Mucosa of stomach (tissue), 1 donor: ENCODE data around the gene TBX3.

Experiments
- H3K27me3 ChIP-seq: one replicate; pipeline ENCODE4 v1.7.0; 2013; ENCODE audit warnings: mild to moderate bottlenecking, low read length; ENCODE audit not compliant: control insufficient read depth, insufficient read depth
- H3K36me3 ChIP-seq: one replicate; pipeline ENCODE4 v1.7.0; 2013; ENCODE audit warnings: low read length; ENCODE audit not compliant: control insufficient read depth, insufficient read depth
- H3K4me1 ChIP-seq: one replicate; pipeline ENCODE4 v1.7.0; 2013; ENCODE audit warnings: mild to moderate bottlenecking, low read length; ENCODE audit not compliant: control insufficient read depth, insufficient read depth
- H3K4me3 ChIP-seq: one replicate; pipeline ENCODE4 v1.7.0; 2013; ENCODE audit warnings: low read length
- H3K9ac ChIP-seq: one replicate; pipeline ENCODE4 v1.7.0; 2013; ENCODE audit warnings: mild to moderate bottlenecking, low read length, moderate library complexity
- H3K9me3 ChIP-seq: one replicate; pipeline ENCODE4 v1.7.0; 2013; ENCODE audit warnings: mild to moderate bottlenecking, low read length, moderate library complexity; ENCODE audit not compliant: control insufficient read depth
- donor health status: Pancreatic carcinoma.

TBX3 gene

GRCh38 chr12:114703060-114703493, 19.1 kb upstream of the TBX3 start:
- Histone ChIP-seq H3K36me3 (no peaks in the 10 kb centered on the region), H3K9me3 (no peaks in the 10 kb centered on the region), H3K27me3 (peaks cover 59% of the 10 kb centered on the region), H3K4me3 (no peak overlapping the region), H3K4me1 (no peaks in the 10 kb centered on the region), H3K9ac (no peak overlapping the region)

GRCh38 chr12:114702462-114702861, 18.5 kb upstream of the TBX3 start:
- no peaks in the 10 kb centered on the region for H3K9me3 ChIP-seq
- H3K4me3 ChIP-seq = no peak overlapping the region
- peaks cover 65% of the 10 kb centered on the region for H3K27me3 ChIP-seq
- no peaks in the 10 kb centered on the region for H3K4me1 ChIP-seq
- no peaks in the 10 kb centered on the region for H3K36me3 ChIP-seq
- H3K9ac ChIP-seq = no peak overlapping the region

DNA sequence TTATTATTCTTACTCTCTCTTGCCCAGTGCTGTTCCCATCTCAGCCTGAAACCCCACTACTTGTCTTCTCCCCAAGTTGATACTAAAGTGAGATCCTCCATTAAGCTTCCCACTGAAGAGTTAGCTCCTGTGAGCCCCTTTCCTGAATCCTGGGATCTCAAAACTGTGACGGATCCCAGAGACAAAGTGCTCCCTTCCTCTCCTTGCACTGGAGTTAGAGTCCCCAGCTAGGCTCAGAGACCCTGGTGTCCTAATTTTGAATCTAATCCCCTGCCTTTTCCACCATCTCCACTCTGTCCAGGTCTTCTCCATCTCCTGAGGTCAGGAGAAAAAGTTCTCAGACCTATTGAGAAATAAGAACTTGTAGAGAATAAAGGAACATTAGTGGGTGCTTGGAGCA, 17.6 kb upstream of the TBX3 start:
- Histone ChIP-seq H3K4me3 (no peak overlapping the region), H3K9ac (no peak overlapping the region), H3K4me1 (no peaks in the 10 kb centered on the region), H3K27me3 (peaks cover 74% of the 10 kb centered on the region), H3K9me3 (no peaks in the 10 kb centered on the region), H3K36me3 (no peaks in the 10 kb centered on the region)

DNA sequence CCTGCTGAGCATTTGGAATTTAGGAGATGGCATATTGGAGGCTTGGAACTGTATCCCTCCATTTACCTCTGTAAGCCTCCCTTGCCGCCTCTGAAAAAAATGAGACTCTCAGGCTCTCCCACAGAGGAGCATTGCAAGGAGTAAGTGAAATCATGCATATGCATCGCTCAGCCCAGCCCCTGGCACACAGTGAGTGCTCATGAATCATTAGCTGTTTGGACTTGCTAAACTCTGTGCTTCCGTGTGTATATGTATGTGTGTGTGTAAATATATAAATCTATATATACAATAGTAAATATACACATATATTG, 17.1 kb upstream of the TBX3 start:
- no peak overlapping the region for H3K9ac ChIP-seq
- no peak overlapping the region for H3K4me3 ChIP-seq
- H3K27me3 ChIP-seq = peaks cover 79% of the 10 kb centered on the region
- H3K9me3 ChIP-seq = no peaks in the 10 kb centered on the region
- no peaks in the 10 kb centered on the region for H3K4me1 ChIP-seq
- H3K36me3 ChIP-seq = no peaks in the 10 kb centered on the region

DNA sequence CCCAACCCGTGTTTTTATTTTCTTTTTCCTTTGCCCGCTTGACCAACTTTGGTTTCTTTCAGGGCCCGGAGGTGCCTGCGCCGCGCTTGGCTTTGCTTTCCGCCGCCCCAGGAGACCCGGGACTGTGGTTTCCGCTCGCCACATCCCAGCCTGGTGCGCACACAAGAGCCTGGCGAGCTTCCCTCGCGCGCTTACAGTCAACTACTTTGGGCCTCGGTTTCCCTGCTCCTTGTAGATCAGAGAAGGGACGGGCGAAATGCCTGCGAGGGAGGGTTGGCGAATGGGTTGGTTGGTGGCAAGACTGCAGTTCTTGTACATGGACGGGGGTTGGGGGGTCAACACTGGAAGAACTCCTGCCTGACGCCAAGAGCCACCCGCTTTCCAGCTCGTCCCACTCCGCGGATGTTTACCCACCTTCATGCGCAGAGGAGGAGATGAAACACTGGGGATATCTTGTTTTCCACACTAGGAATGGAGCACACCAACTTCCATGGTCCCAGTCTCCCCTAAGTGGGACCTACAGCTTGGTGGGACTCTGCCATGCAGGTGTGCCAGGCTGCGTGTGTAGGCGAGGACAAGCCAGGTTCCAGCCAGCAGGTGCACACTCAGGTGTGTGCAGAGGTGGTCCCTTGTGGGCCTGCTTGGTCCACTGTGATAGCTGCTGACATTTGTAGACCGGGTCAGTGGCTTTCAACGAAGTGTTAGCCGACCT, 16.6 kb upstream of the TBX3 start:
- H3K4me1 ChIP-seq = no peaks in the 10 kb centered on the region
- no peak overlapping the region for H3K9ac ChIP-seq
- H3K9me3 ChIP-seq = no peaks in the 10 kb centered on the region
- no peaks in the 10 kb centered on the region for H3K36me3 ChIP-seq
- H3K27me3 ChIP-seq = peaks cover 84% of the 10 kb centered on the region
- no peak overlapping the region for H3K4me3 ChIP-seq

DNA sequence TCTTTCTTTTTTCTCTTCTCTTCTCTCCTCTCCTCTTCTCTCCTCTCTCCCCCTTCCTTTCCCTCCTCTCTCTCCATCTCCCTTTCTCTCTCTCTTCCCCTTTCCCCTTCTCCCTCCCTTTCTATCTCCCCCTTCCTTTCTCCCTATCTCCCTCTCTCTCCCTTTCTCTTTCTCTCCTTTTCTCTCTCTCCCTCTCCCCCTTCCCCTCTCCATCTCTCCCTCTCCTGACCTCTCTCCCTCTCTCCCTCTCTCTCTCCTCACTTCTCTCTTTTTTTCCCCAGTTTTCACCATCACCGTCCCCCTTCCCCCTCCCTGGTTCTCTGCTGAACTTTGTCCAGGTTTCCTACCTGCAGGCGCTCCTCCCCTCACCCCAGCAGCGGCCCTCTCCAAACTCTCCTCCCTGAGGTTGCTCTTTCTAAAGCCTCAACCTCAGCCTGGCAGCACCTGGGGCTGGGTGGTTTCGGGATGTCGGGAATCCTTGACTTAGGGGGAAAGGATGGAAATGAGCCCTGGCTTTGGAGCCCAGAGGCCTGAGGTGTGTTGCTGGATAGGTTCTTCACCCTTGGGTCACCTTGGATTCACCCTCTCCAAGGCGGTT, 14.7 kb upstream of the TBX3 start:
- Histone ChIP-seq H3K27me3 (peaks cover 95% of the 10 kb centered on the region), H3K9ac (no peak overlapping the region), H3K36me3 (no peaks in the 10 kb centered on the region), H3K4me1 (no peaks in the 10 kb centered on the region), H3K9me3 (no peaks in the 10 kb centered on the region), H3K4me3 (no peak overlapping the region)

DNA sequence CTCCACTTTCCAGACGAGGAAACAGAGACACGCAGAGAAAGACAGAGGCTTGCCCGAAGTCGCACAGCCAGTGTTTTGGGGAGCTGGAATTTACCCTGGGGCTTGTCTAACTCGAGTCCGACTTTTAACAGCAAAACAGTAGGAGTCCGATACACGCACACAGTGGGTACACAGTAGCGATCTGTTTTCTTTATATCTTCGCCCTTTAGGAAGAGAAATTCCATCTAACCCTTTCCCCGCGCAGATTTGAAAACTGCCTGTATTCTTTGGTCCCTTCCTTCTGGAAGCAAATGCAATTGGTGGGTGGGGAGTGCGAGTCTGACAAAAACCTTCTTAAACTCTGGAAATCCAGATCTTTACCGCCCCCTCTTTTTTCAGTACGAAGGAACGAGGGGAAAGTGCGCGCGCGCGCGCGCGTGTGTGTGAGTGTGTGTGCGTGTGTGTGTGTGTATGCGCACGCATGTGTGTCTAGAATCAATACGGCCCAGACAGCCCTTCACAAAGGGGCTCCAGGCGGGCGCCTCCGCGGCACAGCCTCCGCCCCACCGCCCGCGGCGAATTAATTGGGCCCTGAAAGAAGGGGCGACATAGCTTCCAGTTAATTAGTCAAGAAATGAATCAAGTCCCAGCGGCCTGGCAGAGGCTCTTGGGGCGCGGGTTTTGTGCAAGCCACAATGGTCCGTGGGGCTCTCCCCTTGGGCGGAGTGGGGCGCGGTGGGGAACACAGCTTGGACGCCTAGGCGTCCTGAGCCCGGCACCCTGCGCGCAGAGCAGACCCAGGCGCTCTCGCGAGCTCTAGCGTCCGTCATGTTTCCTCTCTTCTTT, 14.0 kb upstream of the TBX3 start:
- H3K9ac ChIP-seq = no peak overlapping the region
- peaks cover under 1% of the 10 kb centered on the region for H3K4me1 ChIP-seq
- H3K4me3 ChIP-seq = no peak overlapping the region
- no peaks in the 10 kb centered on the region for H3K36me3 ChIP-seq
- no peaks in the 10 kb centered on the region for H3K9me3 ChIP-seq
- H3K27me3 ChIP-seq = peaks cover 97% of the 10 kb centered on the region

- Histone ChIP-seq H3K36me3 (no peaks in the 10 kb centered on the region), H3K27me3 (peaks cover 97% of the 10 kb centered on the region), H3K9me3 (no peaks in the 10 kb centered on the region), H3K4me3 (no peak overlapping the region), H3K4me1 (peaks cover 8% of the 10 kb centered on the region), H3K9ac (no peak overlapping the region)
These were observed 13.3 kb upstream of the TBX3 start for GRCh38 chr12:114697243-114697716.

DNA sequence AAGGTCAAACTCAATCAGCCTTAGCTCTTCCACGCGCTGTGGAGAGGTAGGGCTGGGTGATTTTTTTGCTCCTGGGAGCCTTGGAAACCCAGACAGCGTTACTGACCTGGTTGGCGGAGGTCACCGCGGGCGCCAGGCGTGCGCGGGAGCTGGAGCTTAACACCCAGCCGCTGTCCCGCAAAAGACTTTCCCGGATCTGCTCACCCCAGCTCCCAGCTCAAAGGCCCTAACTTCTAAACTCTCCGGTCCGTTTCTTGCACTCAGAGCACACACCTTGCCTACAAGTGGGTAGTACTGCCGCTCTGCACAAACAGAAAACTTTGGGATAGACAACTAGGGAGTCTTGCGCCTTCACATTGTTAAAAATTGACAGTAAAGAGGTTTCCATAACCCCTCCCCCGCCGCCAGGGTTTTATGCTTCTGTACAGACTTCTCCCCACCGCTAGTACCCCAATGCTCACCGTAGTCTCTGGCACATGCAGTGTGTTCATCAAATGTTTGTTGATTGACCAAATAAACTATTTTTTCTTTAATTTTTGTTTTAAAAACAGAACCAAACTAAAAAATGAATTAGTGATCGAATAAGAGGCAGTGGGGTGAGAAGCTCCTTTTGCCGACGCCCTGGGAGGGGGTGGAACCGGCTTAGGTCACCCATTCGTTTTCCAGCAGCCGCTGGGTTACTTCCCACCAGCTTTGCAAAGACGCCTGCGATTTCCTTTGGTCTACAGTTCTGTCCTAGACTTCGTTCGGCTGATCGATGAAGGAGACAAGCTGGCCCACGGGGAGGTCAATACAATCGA, 12.7 kb upstream of the TBX3 start:
- Histone ChIP-seq H3K27me3 (peaks cover 97% of the 10 kb centered on the region), H3K4me1 (peaks cover 14% of the 10 kb centered on the region), H3K36me3 (no peaks in the 10 kb centered on the region), H3K9ac (no peak overlapping the region), H3K9me3 (no peaks in the 10 kb centered on the region), H3K4me3 (no peak overlapping the region)

DNA sequence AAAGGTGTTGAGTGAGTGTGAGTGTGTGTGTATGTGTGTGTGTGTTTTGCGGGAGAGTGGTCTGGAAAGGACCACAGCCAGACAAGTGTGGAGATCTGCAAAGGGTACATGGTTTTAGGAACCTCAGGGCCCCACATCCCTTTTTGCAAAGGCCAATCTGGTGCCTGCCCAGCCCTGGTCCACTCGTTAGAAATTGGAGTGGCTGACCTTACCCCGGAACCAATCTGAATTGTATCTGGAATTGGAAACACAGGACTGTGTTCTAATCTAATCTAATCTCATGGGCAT, 11.3 kb upstream of the TBX3 start:
- no peaks in the 10 kb centered on the region for H3K36me3 ChIP-seq
- H3K9ac ChIP-seq = no peak overlapping the region
- no peak overlapping the region for H3K4me3 ChIP-seq
- no peaks in the 10 kb centered on the region for H3K9me3 ChIP-seq
- H3K4me1 ChIP-seq = peaks cover 14% of the 10 kb centered on the region
- H3K27me3 ChIP-seq = peaks cover 100% of the 10 kb centered on the region

DNA sequence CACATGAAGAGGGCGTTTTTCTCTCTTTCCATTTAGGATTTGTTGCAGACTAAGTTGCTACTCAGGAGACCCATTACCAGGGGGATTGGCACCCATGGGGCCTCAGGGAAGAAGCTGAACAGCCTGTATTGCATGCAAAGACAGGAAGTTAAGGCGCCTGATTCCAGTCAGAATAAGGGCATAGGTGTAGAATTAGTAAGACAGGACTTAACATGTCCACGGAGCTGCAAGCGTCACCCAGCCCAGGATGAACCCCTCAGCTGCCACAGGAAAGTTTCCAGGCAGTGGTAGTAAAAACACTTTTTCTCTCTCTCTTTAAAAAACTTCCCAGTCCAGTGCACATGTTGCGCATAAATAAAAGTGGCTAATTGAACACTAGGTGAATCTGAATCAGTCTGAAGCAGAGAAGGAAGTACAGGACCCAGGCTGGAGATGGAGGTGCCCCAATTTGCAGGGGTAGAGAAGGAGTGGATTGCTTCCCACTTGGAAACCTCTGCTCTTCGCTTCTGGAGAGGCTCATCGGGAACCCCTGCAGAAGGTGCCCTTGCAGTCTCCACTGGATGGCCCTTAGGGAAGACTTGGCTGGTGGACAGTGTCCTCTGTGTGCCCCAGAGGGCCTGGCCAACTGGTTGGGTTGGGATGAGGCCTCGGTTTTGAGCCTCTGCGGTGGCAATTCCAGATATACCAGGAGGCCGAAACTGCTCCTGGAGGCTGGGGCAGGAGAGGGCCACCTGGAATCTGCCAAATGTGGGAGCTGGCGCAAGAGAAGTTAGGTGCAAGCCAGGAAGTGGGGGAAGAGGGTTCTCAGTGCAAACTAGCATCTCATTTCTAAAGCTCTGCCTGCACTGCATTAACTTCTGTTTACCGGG, 10.7 kb upstream of the TBX3 start:
- Histone ChIP-seq H3K9ac (no peak overlapping the region), H3K27me3 (peaks cover 100% of the 10 kb centered on the region), H3K4me3 (no peak overlapping the region), H3K4me1 (peaks cover 14% of the 10 kb centered on the region), H3K36me3 (no peaks in the 10 kb centered on the region), H3K9me3 (no peaks in the 10 kb centered on the region)
